GM12865 (cell line): ENCODE results near the gene NLRP11.

Source experiments
- DNase-seq: peaks from one replicate; pipeline ENCODE4 v3.0.0; 2010; ENCODE audit warnings: low read depth
- H3K4me3 ChIP-seq: 2 replicates; pipeline ENCODE4 v1.5.1; 2011; ENCODE audit warnings: mild to moderate bottlenecking, low read depth, low read length, control low read depth
- CTCF ChIP-seq: IDR thresholded peaks from 2 replicates; pipeline ENCODE4 v1.5.1; 2011; ENCODE audit warnings: low read length, control low read depth, low read depth, inconsistent platforms; ENCODE audit not compliant: insufficient read depth; ENCODE audit errors: missing control alignments

The NLRP11 gene

DNA sequence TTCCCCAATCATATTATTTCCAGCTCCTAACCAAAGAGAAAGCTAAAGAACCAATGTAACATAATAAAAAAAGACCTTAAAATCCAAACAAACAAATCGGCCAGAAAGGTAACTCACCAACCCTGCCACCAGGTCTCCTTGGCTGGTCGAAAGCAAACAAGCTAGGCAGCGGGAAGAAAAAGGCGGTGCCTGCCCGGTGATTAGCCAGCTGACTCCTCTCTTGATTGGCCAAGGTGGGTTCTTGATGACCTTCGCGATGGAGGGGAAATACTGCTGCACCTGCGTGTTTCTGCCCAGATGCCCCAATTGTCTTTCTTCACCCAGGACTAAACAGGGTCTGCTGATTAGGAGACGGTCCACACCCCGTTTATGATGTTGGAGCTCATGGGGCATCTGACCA is at the start of gene NLRP11:
Gene NLRP11, minus strand, starts transcription at position 154 of the 400 bp plus-strand sequence. CDS start 13,825 bp downstream, outside the sequence.
- TF ChIP-seq CTCF, result no peak
- H3K4me3 ChIP-seq, result no peak within 1 kb of the TSS
- no peak for DNase-seq

DNA sequence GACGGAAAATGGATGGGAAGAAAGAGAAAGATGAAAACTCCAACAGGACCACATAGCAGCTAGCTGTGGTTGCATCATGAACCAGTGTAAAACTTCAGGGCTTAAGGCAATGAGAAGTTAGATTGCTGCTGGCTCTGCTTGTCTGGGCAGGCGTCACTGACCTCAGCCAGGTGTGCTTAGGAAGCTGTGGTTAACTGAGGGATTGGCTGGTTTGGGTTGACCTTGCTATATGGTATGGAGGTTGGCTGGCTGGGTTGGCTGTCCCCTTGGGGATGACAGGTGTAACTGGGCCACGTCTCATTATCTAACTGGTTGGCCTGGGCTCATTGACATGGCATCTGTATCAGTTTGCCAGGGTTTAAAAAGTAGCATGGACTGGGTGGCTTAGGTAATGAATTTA is 45.4 kb upstream of the NLRP11 start:
- no peak for TF ChIP-seq CTCF
- no peak for DNase-seq
- H3K4me3 ChIP-seq, result no peak overlapping the region

GRCh38 chr19:55870736-55871135 is 38.9 kb upstream of the NLRP11 start:
- DNase-seq, result no peak
- H3K4me3 ChIP-seq, result no peak overlapping the region
- TF ChIP-seq CTCF, result no peak

DNA sequence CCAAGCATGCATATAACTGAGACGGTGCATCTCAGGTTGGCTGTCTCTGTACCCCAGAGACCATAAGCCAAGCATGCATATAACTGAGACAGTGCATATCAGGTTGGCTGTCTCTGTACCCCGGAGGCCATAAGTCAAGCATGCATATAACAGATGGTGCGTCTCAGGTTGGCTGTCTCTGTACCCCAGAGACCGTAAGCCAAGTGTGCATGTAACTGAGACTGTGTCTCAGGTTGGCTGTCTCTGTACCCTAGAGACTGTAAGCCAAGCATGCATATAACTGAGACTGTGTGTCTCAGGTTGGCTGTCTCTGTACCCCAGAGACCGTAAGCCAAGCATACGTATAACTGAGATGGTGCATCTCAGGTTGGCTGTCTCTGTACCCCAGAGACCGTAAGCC is 35.3 kb upstream of the NLRP11 start:
- no peak for TF ChIP-seq CTCF
- DNase-seq, result no peak
- H3K4me3 ChIP-seq, result no peak overlapping the region

DNA sequence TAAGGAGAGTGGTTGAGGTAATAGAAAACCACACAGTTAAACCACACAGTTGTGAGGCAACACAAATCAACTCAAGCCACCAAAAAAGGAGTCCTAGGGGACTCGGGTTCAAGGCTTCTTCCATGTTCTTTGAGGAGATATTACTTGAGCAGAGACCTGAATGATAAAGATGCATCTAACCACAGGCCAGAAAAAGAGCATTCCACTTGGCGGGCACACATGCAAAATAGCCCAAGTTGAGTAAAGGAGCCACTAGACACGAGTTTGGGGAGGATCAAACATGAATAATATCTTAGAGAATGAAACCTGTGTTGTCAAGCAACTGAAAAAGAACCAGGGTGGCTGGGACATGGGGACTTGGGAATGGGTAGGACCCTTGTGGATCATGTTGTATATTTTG is 34.7 kb upstream of the NLRP11 start:
- no peak for DNase-seq
- no peak for TF ChIP-seq CTCF
- no peak overlapping the region for H3K4me3 ChIP-seq

DNA sequence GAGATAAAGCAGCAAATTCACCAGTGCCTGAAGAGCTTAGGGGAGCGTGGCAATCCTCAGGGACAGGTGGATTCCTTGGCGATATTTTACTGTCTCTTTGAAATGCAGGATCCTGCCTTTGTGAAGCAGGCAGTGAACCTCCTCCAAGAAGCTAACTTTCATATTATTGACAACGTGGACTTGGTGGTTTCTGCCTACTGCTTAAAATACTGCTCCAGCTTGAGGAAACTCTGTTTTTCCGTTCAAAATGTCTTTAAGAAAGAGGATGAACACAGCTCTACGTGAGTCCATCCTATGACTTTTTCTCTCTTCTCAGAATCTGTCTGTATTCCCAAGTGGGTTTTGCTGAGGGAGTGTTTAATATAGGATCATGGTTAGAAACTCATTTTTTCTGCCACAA is 27.2 kb upstream of the NLRP11 start:
- no peak for TF ChIP-seq CTCF
- H3K4me3 ChIP-seq, result no peak overlapping the region
- no peak for DNase-seq

GRCh38 chr19:55858401-55858800 is 26.6 kb upstream of the NLRP11 start:
- no peak for TF ChIP-seq CTCF
- no peak overlapping the region for H3K4me3 ChIP-seq
- no peak for DNase-seq
